RWPE2 (cell line): ENCODE results near the gene BCL2L12.

Source experiments
- ATAC-seq: fragments of 200-7000 bp; cut with Tn5 transposase; 3 replicates; pipeline ENCODE4 v1.9.1; 2021; ENCODE audit warnings: low read depth
- DNase-seq: peaks from one replicate; pipeline ENCODE4 v3.0.0-alpha.2; 2020; ENCODE audit warnings: low spot score
- H3K27ac ChIP-seq: fragments of 450-650 bp; 2 replicates; pipeline ENCODE4 v1.5.1; 2017; ENCODE audit warnings: mild to moderate bottlenecking; ENCODE audit not compliant: poor library complexity, severe bottlenecking
- H3K27me3 ChIP-seq: fragments of 250-450 bp; sonication (Bioruptor Pico); 2 replicates; pipeline ENCODE4 v1.5.1; 2021; ENCODE audit warnings: mild to moderate bottlenecking, moderate library complexity; ENCODE audit not compliant: insufficient read depth, poor library complexity, severe bottlenecking
- H3K36me3 ChIP-seq: fragments of 250-450 bp; sonication (Bioruptor Pico); 2 replicates; pipeline ENCODE4 v1.5.1; 2020; ENCODE audit warnings: low read depth, mild to moderate bottlenecking, moderate library complexity
- H3K4me1 ChIP-seq: fragments of 250-450 bp; sonication (Bioruptor Pico); 2 replicates; pipeline ENCODE4 v1.5.1; 2021; ENCODE audit warnings: mild to moderate bottlenecking, moderate library complexity; ENCODE audit not compliant: insufficient read depth, poor library complexity, severe bottlenecking
- H3K4me3 ChIP-seq: fragments of 250-450 bp; sonication (Bioruptor Pico); 2 replicates; pipeline ENCODE4 v1.5.1; 2021; ENCODE audit warnings: mild to moderate bottlenecking, moderate library complexity; ENCODE audit not compliant: severe bottlenecking
- H3K9me3 ChIP-seq: fragments of 250-450 bp; sonication (Bioruptor Pico); 2 replicates; pipeline ENCODE4 v1.5.1; 2021; ENCODE audit warnings: mild to moderate bottlenecking, moderate library complexity; ENCODE audit not compliant: severe bottlenecking
- CTCF ChIP-seq: fragments of 450-650 bp; IDR thresholded peaks from one replicate; pipeline ENCODE4 v1.5.1; 2017; ENCODE audit warnings: mild to moderate bottlenecking, moderate library complexity; ENCODE audit not compliant: poor library complexity, severe bottlenecking

BCL2L12 gene

GRCh38 chr19:49690656-49691242 lies 25.0 kb downstream of the BCL2L12 start, which contains the start of gene CPT1C:
CPT1C (plus strand) TSS chr19:49691116; CDS start chr19:49692253, 1,137 bp downstream.
- Histone ChIP-seq H3K4me3 (peak within 1 kb of the TSS; percentile 40), H3K36me3 (peaks cover 13% of the 10 kb centered on the region), H3K4me1 (no peaks in the 10 kb centered on the region), H3K9me3 (no peaks in the 10 kb centered on the region), H3K27me3 (no peaks in the 10 kb centered on the region), H3K27ac (peak within 1 kb of the TSS; percentile 29)
- peak; percentile 77 for ATAC-seq
- no peak for TF ChIP-seq CTCF
- peak; percentile 85 for DNase-seq

GRCh38 chr19:49691243-49692146 lies 25.8 kb downstream of the BCL2L12 start:
- no peak for TF ChIP-seq CTCF
- H3K27me3 ChIP-seq, result no peaks in the 10 kb centered on the region
- H3K36me3 ChIP-seq, result peaks cover 7% of the 10 kb centered on the region; the same call in 1 of the 2 replicates
- peak overlapping the region; percentile 40 for H3K4me3 ChIP-seq
- peak overlapping the region; percentile 29 for H3K27ac ChIP-seq
- no peaks in the 10 kb centered on the region for H3K9me3 ChIP-seq
- DNase-seq (peak; percentile 76), ATAC-seq (peak; percentile 42)
- H3K4me1 ChIP-seq, result no peaks in the 10 kb centered on the region

GRCh38 chr19:49692147-49692506 lies 26.4 kb downstream of the BCL2L12 start:
- ATAC-seq (no peak), DNase-seq (no peak)
- no peak for TF ChIP-seq CTCF
- H3K36me3 ChIP-seq, result peaks cover 7% of the 10 kb centered on the region; the same call in 1 of the 2 replicates
- no peaks in the 10 kb centered on the region for H3K4me1 ChIP-seq
- H3K4me3 ChIP-seq, result no peak overlapping the region
- H3K27ac ChIP-seq, result no peak overlapping the region
- no peaks in the 10 kb centered on the region for H3K9me3 ChIP-seq
- no peaks in the 10 kb centered on the region for H3K27me3 ChIP-seq

- Histone ChIP-seq H3K36me3 (0 out of 2 replicates have a peak, but pooled peaks cover 4% of the 10 kb centered on the region), H3K27me3 (no peaks in the 10 kb centered on the region), H3K4me3 (no peak overlapping the region), H3K4me1 (no peaks in the 10 kb centered on the region), H3K9me3 (no peaks in the 10 kb centered on the region), H3K27ac (no peak overlapping the region)
- DNase-seq (no peak), ATAC-seq (no peak)
- TF ChIP-seq CTCF, result no peak
These were observed 30.4 kb downstream of the BCL2L12 start for GRCh38 chr19:49696115-49696514.
